Measurements from ENCODE around the gene CACFD1. TPM values are rescaled to one million over a fixed set of nuclear protein-coding genes. Genes with fewer than 3 reads are reported as not detected.

Gene CACFD1
- total and polyA plus RNA-seq, 2 of the 4 experiments (the other 2 are of a cell fraction): 2.0 to 6.6 TPM

GRCh38 chr9:133493845-133494540 is 34.2 kb downstream of the CACFD1 start:
- no peaks in the 10 kb centered on the region for H3K9me3 ChIP-seq (ENCODE audit: control insufficient read depth, insufficient read depth, low read length)
- H2AK5ac ChIP-seq (ENCODE audit: low read depth, low read length): no peak overlapping the region
- in situ Hi-C loops (cut with MboI; ENCODE audit: low sequenced_read_pairs) (loop anchor here (25.0 kb wide), 1 partner anchor 457 kb away; the partner anchor contains the start of gene GTF3C5), dilution Hi-C loops (cut with HindIII; ENCODE audit: low sequenced_read_pairs, unreplicated experiment) (no loop called here), intact Hi-C loops (cut with micrococcal nuclease) (no loop called here)
- H3K9ac ChIP-seq (ENCODE audit: low read depth, low read length): no peak overlapping the region
- no peak overlapping the region for H2BK5ac ChIP-seq (ENCODE audit: low read depth, low read length, poor library complexity, severe bottlenecking)
- H3K4me2 ChIP-seq (ENCODE audit: low read depth, low read length): no peak overlapping the region
- ChIA-PET CTCF (no interaction called here), POLR2A (ENCODE audit: unreplicated experiment) (no interaction called here)
- no peak overlapping the region for H3K23ac ChIP-seq (ENCODE audit: low read depth, low read length)
- peaks cover 5% of the 10 kb centered on the region; the same call in 1 of the 2 replicates for H3K9me1 ChIP-seq (ENCODE audit: insufficient read depth, low read length)
- ATAC-seq (ENCODE audit: low read depth) (no peak), DNase-seq (no peak)
- H2AK9ac ChIP-seq (replicated peaks; ENCODE audit: low read depth, low read length, poor library complexity): no peak overlapping the region
- TF ChIP-seq CHD1 (IDR thresholded peaks at IDR 0.05; ENCODE audit: low read depth, low read length) (no peak), POLR2A (IDR thresholded peaks at IDR 0.05; ENCODE audit: low read depth, low read length) (no peak), MAZ (IDR thresholded peaks at IDR 0.05; ENCODE audit: borderline replicate concordance, low read depth, low read length) (no peak), BHLHE40 (IDR thresholded peaks at IDR 0.05; ENCODE audit: low read depth, low read length) (no peak), CEBPB (IDR thresholded peaks at IDR 0.05; ENCODE audit: low read depth, low read length) (no peak)
- BruUV-seq (replicated peaks): no TSS peak
- H2BK120ac ChIP-seq (ENCODE audit: low read depth, low read length): no peak overlapping the region
- no peak overlapping the region for H2BK20ac ChIP-seq (ENCODE audit: low read depth, low read length)
- no peaks in the 10 kb centered on the region for H3K36me3 ChIP-seq (ENCODE audit: control insufficient read depth, insufficient read depth, low read length)
- H4K5ac ChIP-seq (ENCODE audit: low read depth, low read length): no peak overlapping the region
- no peaks in the 10 kb centered on the region for H3K79me1 ChIP-seq (ENCODE audit: low read depth in 1 of 2, low read length in 2 of 2)
- peaks cover 56% of the 10 kb centered on the region for H3K27me3 ChIP-seq (ENCODE audit: control insufficient read depth, insufficient read depth, low read length)
- no peak overlapping the region for H3K18ac ChIP-seq (ENCODE audit: low read depth, low read length)
- H3K4me3 ChIP-seq (ENCODE audit: insufficient read depth, low read depth, low read length): no peak overlapping the region
- no peak overlapping the region for H4K8ac ChIP-seq (ENCODE audit: low read depth in 2 of 2, low read length in 2 of 2)
- no peak overlapping the region for H3K4ac ChIP-seq (ENCODE audit: low read depth, low read length)
- no peak overlapping the region for H2BK15ac ChIP-seq (ENCODE audit: low read depth, low read length)
- no peak overlapping the region for H3K14ac ChIP-seq (replicated peaks; ENCODE audit: low read depth, low read length)
- 0 out of 2 replicates have a peak, but pooled peaks cover 5% of the 10 kb centered on the region for H4K20me1 ChIP-seq (ENCODE audit: insufficient read depth, low read length)
- H3K56ac ChIP-seq (ENCODE audit: extremely low read depth, insufficient read depth, low read length): no peak overlapping the region
- WGBS, 2 experiments (ENCODE audit: extremely low coverage in 2 of 2, insufficient read length in 1 of 2): 95% methylated on average over 11 of the region's 23 CpGs; no CpG with 5 or more reads in 1 of the 2 experiments
- H4K91ac ChIP-seq (ENCODE audit: insufficient read depth, low read depth, low read length): no peak overlapping the region
- H3K4me1 ChIP-seq (ENCODE audit: control insufficient read depth, insufficient read depth, low read length): peaks cover 3% of the 10 kb centered on the region; the same call in 1 of the 2 replicates
- no peak overlapping the region for H3K27ac ChIP-seq (ENCODE audit: insufficient read depth, low read length)
- H2AFZ ChIP-seq (replicated peaks; ENCODE audit: low read length, poor library complexity): no peak overlapping the region

All from IMR-90 (cell line).